Brain microvascular endothelial cell (primary cell): ENCODE measurements around the gene JARID2.

Experiments
- DNase-seq: peaks from one replicate; pipeline ENCODE4 v3.0.0-alpha.2; 2020
- H3K27ac ChIP-seq: fragments of 250-450 bp; sonication (Bioruptor Pico); 2 replicates; pipeline ENCODE4 v1.5.1; 2020; ENCODE audit warnings: mild to moderate bottlenecking, moderate library complexity
- H3K27me3 ChIP-seq: fragments of 250-450 bp; sonication (Bioruptor Pico); replicated peaks from 2 replicates; pipeline ENCODE4 v1.5.1; 2020; ENCODE audit warnings: mild to moderate bottlenecking
- H3K36me3 ChIP-seq: fragments of 250-450 bp; sonication (Bioruptor Pico); replicated peaks from 2 replicates; pipeline ENCODE4 v1.5.1; 2020; ENCODE audit warnings: mild to moderate bottlenecking
- H3K4me3 ChIP-seq: 2 replicates; pipeline ENCODE4 v1.5.1; 2011; ENCODE audit warnings: low read depth, mild to moderate bottlenecking, control low read depth, low read length, moderate library complexity
- in situ Hi-C: cut with HindIII; loops from 2 replicates; pipeline ENCODE4 v1.10.0; 2017; ENCODE audit warnings: low sequenced_read_pairs, low pct_ligation_motif_present
- TF ChIP-seq, protein P1 (sequence below): IDR thresholded peaks from 2 replicates; pipeline ENCODE4 v1.5.1; 2011; ENCODE audit warnings: low read depth, mild to moderate bottlenecking, moderate library complexity, low read length, control low read depth, inconsistent platforms; ENCODE audit errors: missing control alignments

JARID2 gene

DNA sequence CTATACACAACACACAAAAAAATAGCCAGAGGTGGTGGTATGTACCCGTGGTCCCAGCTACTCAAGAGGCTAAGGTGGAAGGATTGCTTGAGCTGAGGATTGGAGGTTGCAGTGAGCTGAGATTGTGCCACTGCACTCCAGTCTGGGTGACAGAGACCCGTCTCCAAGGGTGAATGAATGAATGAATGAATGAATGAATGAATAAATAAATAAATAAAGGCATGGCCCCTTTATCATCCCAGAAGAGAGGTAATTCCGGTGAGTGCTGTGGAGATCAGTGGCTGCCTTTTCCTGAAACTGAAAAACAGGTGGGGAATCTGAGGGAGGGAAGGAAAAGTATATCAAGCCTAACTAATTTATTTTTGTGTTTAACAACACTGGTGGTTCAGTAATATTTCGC lies 90.0 kb downstream of the JARID2 start:
- TF ChIP-seq, protein P1, sequence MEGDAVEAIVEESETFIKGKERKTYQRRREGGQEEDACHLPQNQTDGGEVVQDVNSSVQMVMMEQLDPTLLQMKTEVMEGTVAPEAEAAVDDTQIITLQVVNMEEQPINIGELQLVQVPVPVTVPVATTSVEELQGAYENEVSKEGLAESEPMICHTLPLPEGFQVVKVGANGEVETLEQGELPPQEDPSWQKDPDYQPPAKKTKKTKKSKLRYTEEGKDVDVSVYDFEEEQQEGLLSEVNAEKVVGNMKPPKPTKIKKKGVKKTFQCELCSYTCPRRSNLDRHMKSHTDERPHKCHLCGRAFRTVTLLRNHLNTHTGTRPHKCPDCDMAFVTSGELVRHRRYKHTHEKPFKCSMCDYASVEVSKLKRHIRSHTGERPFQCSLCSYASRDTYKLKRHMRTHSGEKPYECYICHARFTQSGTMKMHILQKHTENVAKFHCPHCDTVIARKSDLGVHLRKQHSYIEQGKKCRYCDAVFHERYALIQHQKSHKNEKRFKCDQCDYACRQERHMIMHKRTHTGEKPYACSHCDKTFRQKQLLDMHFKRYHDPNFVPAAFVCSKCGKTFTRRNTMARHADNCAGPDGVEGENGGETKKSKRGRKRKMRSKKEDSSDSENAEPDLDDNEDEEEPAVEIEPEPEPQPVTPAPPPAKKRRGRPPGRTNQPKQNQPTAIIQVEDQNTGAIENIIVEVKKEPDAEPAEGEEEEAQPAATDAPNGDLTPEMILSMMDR, result no peak
- no peak overlapping the region for H3K27ac ChIP-seq
- H3K27me3 ChIP-seq, result no peaks in the 10 kb centered on the region
- H3K36me3 ChIP-seq, result no peaks in the 10 kb centered on the region
- no peak overlapping the region for H3K4me3 ChIP-seq
- in situ Hi-C loops, result no loop called here
- no peak for DNase-seq

DNA sequence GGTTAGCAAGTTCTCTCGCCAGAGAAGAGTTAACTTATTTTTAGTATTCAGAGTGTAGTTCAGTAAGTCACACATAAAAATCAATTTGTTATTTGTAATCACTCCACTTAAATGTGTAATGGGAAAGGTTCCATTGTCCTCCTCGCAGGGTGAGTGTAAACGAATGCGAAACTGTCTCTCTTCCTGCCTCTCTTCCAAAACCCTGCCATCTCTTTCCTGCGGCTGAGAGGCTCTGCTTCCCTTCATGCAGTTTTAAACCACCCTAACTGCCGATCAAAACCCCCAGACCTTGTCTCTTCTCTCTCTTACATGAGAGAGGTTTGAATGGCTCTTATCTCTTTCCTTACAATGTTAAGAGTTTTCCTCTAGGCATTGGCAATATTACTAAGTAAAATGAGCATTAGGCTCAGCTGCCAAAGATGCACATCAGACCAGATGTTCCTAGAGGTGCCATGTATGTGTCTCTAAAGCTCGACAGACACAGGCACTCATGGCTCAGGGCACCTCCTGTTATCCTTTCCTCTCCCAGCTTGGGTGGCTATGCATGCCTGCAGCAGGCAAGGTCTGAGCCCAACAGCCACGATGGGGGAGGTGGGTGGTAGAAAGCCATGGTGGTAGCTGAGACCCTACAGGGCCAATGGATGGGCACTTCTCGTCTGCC lies 91.2 kb downstream of the JARID2 start:
- Histone ChIP-seq H3K4me3 (no peak overlapping the region), H3K27me3 (no peaks in the 10 kb centered on the region), H3K27ac (no peak overlapping the region), H3K36me3 (no peaks in the 10 kb centered on the region)
- in situ Hi-C loops, result no loop called here
- DNase-seq, result no peak
- TF ChIP-seq, protein P1, result no peak

DNA sequence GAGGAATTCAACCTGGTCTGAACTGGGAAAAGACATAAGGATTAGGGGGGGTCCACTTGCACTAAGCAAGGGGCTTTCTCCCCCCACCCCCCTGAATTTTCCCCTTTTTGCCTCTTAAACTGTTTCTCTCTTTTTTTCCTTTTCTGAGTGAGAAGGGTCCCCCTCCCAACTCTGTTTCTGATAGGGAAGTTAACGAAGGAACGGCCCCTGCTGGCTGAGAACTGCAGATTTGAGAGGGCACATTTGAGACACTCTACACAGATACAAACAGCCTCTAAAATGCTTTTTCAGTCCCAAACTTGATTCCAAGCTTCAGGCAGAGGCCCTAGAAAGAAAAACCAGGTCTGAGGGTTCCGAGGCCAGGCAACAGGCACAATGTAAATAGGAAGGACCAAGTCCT lies 91.7 kb downstream of the JARID2 start:
- no peak overlapping the region for H3K4me3 ChIP-seq
- in situ Hi-C loops, result no loop called here
- no peaks in the 10 kb centered on the region for H3K36me3 ChIP-seq
- H3K27me3 ChIP-seq, result no peaks in the 10 kb centered on the region
- DNase-seq, result no peak
- no peak overlapping the region for H3K27ac ChIP-seq
- TF ChIP-seq, protein P1, result no peak

DNA sequence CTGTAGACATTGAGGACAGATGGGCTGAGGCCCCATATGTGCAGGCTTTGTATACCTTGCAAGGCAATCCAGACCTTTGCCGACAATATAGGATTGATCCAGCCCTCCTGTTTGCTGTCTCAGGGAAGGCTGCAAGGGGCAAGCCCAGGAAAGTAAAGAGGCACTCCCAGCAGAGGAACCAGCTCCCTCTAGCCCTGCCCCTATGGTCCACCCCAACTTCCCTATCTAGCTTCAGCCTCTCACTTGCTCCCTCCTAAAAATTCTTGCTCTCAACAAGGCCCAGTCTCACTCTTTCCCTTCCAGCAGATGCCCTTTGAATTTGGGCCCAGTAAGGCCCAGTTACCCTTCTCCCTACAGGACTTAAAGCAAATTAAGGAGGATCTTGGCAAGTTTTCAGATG lies 92.6 kb downstream of the JARID2 start:
- Histone ChIP-seq H3K4me3 (no peak overlapping the region), H3K27me3 (no peaks in the 10 kb centered on the region), H3K27ac (no peak overlapping the region), H3K36me3 (no peaks in the 10 kb centered on the region)
- in situ Hi-C loops, result no loop called here
- no peak for DNase-seq
- TF ChIP-seq, protein P1, result no peak

DNA sequence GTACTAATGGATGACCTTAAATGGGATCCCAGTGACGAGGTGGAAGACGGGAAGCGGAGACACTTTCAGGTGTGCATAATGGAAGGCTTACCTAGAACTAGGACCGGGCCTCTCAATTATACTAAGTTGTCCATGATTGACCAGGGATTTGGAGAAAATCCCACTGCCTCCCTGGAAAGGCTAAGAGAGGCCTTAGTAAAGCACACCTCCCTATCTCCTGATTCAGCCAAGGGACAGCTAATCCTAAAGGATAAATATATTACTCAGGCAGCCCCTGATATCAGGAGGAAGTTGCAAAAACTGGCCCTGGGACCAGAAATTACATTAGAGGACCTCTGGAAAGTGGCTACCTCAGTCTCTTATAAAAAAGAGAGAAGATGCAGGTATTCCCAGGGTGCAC lies 93.2 kb downstream of the JARID2 start:
- no peaks in the 10 kb centered on the region for H3K36me3 ChIP-seq
- H3K27ac ChIP-seq, result no peak overlapping the region
- no peak overlapping the region for H3K4me3 ChIP-seq
- DNase-seq, result no peak
- no peaks in the 10 kb centered on the region for H3K27me3 ChIP-seq
- TF ChIP-seq, protein P1, result no peak
- in situ Hi-C loops, result no loop called here

DNA sequence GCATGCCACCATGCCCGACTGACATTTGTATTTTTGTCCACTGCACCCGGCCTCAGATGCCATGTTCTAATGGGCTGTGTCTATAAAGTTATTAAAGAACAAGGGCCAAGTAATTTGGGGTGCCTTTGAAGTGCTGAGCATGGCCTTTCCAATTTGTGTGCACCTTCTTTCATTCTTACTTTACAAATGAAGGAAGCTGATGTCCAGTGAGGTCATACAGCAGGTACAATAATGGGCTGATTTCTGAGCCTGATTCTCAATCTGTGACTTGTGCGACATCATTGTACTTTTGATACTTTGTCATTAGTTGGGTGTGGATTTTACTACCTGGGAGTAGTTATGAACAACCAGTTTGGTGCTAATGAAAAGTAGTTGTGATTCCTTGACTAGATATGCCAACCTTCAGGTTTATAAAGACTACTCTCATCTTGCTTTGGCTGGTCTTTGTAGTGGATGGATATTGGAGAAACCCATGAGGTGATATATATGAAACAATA lies 94.3 kb downstream of the JARID2 start:
- no peak for DNase-seq
- H3K27ac ChIP-seq, result no peak overlapping the region

More for the DNA sequence above, 94.3 kb downstream of the JARID2 start:
- Histone ChIP-seq H3K36me3 (no peaks in the 10 kb centered on the region), H3K4me3 (no peak overlapping the region), H3K27me3 (no peaks in the 10 kb centered on the region)
- in situ Hi-C loops, result no loop called here
- TF ChIP-seq, protein P1, result no peak
